HepG2 (cell line): ENCODE data around the gene ABCB6. TPM values are rescaled to one million over a fixed set of nuclear protein-coding genes. Genes with fewer than 3 reads are reported as not detected.

Experiments used
- ATAC-seq: fragments of 200-7000 bp; cut with Tn5 transposase; 3 replicates; pipeline ENCODE4 v1.9.1; 2020; ENCODE audit warnings: mild to moderate bottlenecking, moderate library complexity
- BruUV-seq: library from RNA; stranded (reverse); fragments of 400-500 nt; replicated peaks from 2 replicates; lab custom pipeline; 2021; lab: Mats Ljungman, UMichigan
- CTCF ChIA-PET: fragments of 300-600 bp; formaldehyde crosslinking; extraction: SDS; loops from one replicate; lab custom pipeline; 2021; ENCODE audit warnings: low total read pairs, inconsistent platforms, low intra/inter-chr PET ratio; lab: Yijun Ruan, JAX
- POLR2A ChIA-PET: fragments of 350-600 bp; sonication (Branson Sonifier 250); formaldehyde crosslinking; loops from one replicate; lab custom pipeline; 2020; ENCODE audit warnings: antibody characterized with exemption, inconsistent platforms; lab: Yijun Ruan, JAX
- DNase-seq: peaks from one replicate; pipeline ENCODE4 v3.0.0-alpha.2; 2015; ENCODE audit warnings: low spot score
- FAIRE-seq: peaks from 3 replicates; lab custom pipeline; 2011; peaks lifted over from hg19 to GRCh38; lab: Jason Lieb, UNC
- H2AFZ ChIP-seq: one replicate; pipeline ENCODE4 v1.6.1; 2011; ENCODE audit warnings: low read length, inconsistent platforms
- H3K27ac ChIP-seq: fragments of 300-600 bp; 3 replicates; pipeline ENCODE4 v1.8.0; 2011; ENCODE audit warnings: mixed run types, mild to moderate bottlenecking, mixed read lengths, low read length, inconsistent platforms; ENCODE audit not compliant: insufficient read depth; ENCODE audit errors: extremely low read length
- H3K27me3 ChIP-seq, 2 experiments: fragments of 200-600 bp in 1 of 2; 2 replicates in 1 of 2; 3 replicates in 1 of 2; pipeline versions ENCODE4 v1.6.0 to v1.8.0; 2011; ENCODE audit warnings: low read length in 2 of 2, mild to moderate bottlenecking in 2 of 2, moderate library complexity in 2 of 2, inconsistent platforms in 1 of 2; ENCODE audit not compliant: insufficient read depth in 2 of 2, control insufficient read depth in 1 of 2
- H3K36me3 ChIP-seq, 2 experiments: fragments of 200-600 bp in 1 of 2; replicated peaks in 1 of 2; 2 replicates in 1 of 2; 3 replicates in 1 of 2; pipeline versions ENCODE4 v1.5.1 to v1.8.0; 2011; ENCODE audit warnings: low read length in 2 of 2, inconsistent platforms in 1 of 2; ENCODE audit not compliant: insufficient read depth in 2 of 2, control insufficient read depth in 1 of 2
- H3K4me1 ChIP-seq: 2 replicates; pipeline ENCODE4 v1.5.1; 2012; ENCODE audit warnings: low read length, inconsistent platforms; ENCODE audit not compliant: insufficient read depth
- H3K4me2 ChIP-seq: 2 replicates; pipeline ENCODE4 v1.6.0; 2011; ENCODE audit warnings: low read depth, low read length, inconsistent platforms
- H3K4me3 ChIP-seq, 3 experiments: fragments of 200-600 bp in 1 of 3; sonication (generic), shearing (Covaris generic) in 1 of 3; replicated peaks in 1 of 3; 2 replicates each; pipeline ENCODE4 v1.5.1; 2011 to 2016; ENCODE audit warnings: low read length in 3 of 3, inconsistent platforms in 2 of 3, low read depth in 2 of 3, mild to moderate bottlenecking in 2 of 3, control low read depth in 1 of 3, mixed read lengths in 1 of 3; ENCODE audit not compliant: insufficient read depth in 1 of 3
- H3K79me2 ChIP-seq: one replicate; pipeline ENCODE4 v1.6.1; 2011; ENCODE audit warnings: low read length, inconsistent platforms; ENCODE audit not compliant: insufficient read depth
- H3K9ac ChIP-seq: 2 replicates; pipeline ENCODE4 v1.6.0; 2011; ENCODE audit warnings: mild to moderate bottlenecking, low read depth, low read length, inconsistent platforms; ENCODE audit not compliant: insufficient read depth
- H3K9me3 ChIP-seq: 2 replicates; pipeline ENCODE4 v1.5.1; 2012; ENCODE audit warnings: mild to moderate bottlenecking, low read length
- H4K20me1 ChIP-seq: 2 replicates; pipeline ENCODE4 v1.6.0; 2011; ENCODE audit warnings: inconsistent platforms, mild to moderate bottlenecking, low read length, moderate library complexity; ENCODE audit not compliant: insufficient read depth
- AKAP8 ChIP-seq: sonication (generic); formaldehyde crosslinking; IDR thresholded peaks from 2 replicates; pipeline ENCODE4 v1.5.1; 2020; ENCODE audit warnings: mild to moderate bottlenecking, missing genetic modification reagents
- BRCA1 ChIP-seq: sonication (generic); formaldehyde crosslinking; IDR thresholded peaks from 2 replicates; pipeline ENCODE4 v1.4.0; 2020; ENCODE audit warnings: missing genetic modification reagents
- DZIP1 ChIP-seq: sonication (generic); formaldehyde crosslinking; IDR thresholded peaks from 2 replicates; pipeline ENCODE4 v1.5.0; 2020; ENCODE audit warnings: mild to moderate bottlenecking, missing genetic modification reagents
- EED ChIP-seq: sonication (generic); formaldehyde crosslinking; IDR thresholded peaks from 2 replicates; pipeline ENCODE4 v1.5.0; 2020; ENCODE audit warnings: mild to moderate bottlenecking, missing genetic modification reagents
- HMGXB4 ChIP-seq, 2 experiments: sonication (generic) in 1 of 2; formaldehyde crosslinking in 1 of 2; IDR thresholded peaks; 2 replicates each; pipeline versions ENCODE4 v1.4.0 to v1.6.1; 2018 to 2020; ENCODE audit warnings: missing genetic modification reagents in 2 of 2, borderline replicate concordance in 1 of 2, low read depth in 1 of 2, mild to moderate bottlenecking in 1 of 2, missing biosample characterization in 1 of 2
- NR2C2 ChIP-seq: sonication (generic); formaldehyde crosslinking; IDR thresholded peaks from 2 replicates; pipeline ENCODE4 v1.4.0; 2020; ENCODE audit warnings: missing genetic modification reagents, mild to moderate bottlenecking, moderate library complexity, borderline replicate concordance
- RBM39 ChIP-seq: fragments of 200-400 bp; formaldehyde crosslinking; IDR thresholded peaks from one replicate; pipeline ENCODE4 v1.6.1; 2018; ENCODE audit warnings: antibody characterized with exemption, mild to moderate bottlenecking, low read depth, low read length; ENCODE audit not compliant: poor library complexity, severe bottlenecking
- SMC3 ChIP-seq: IDR thresholded peaks from 2 replicates; pipeline ENCODE4 v1.6.1; 2011; ENCODE audit warnings: low read length, improper control_type of control experiment
- SP1 ChIP-seq, 2 experiments: fragments of 450-650 bp in 1 of 2; sonication (generic) in 1 of 2; formaldehyde crosslinking in 1 of 2; IDR thresholded peaks; 2 replicates each; pipeline versions ENCODE4 v1.4.0 to v1.6.1; 2016 to 2020; ENCODE audit warnings: missing genetic modification reagents in 1 of 2
- ZFX ChIP-seq: sonication (generic); formaldehyde crosslinking; IDR thresholded peaks from 2 replicates; pipeline ENCODE4 v1.4.0; 2020; ENCODE audit warnings: mild to moderate bottlenecking, low read depth, missing genetic modification reagents, moderate library complexity
- ZNF33B ChIP-seq: sonication (generic); formaldehyde crosslinking; IDR thresholded peaks from 2 replicates; pipeline ENCODE4 v1.5.1; 2020; ENCODE audit warnings: mild to moderate bottlenecking, missing genetic modification reagents
- ZNF431 ChIP-seq: sonication (generic); formaldehyde crosslinking; IDR thresholded peaks from 2 replicates; pipeline ENCODE4 v1.9.0; 2022; ENCODE audit warnings: missing genetic modification reagents, low read depth, mild to moderate bottlenecking, borderline replicate concordance
- ZNF558 ChIP-seq: sonication (generic); formaldehyde crosslinking; IDR thresholded peaks from 2 replicates; pipeline ENCODE4 v1.9.0; 2022; ENCODE audit warnings: mild to moderate bottlenecking, missing genetic modification reagents, borderline replicate concordance
- WGBS: methylation state at CpG from one replicate; pipeline ENCODE4 v1.1.6; 2017; ENCODE audit warnings: low lambda C conversion rate; 5-methylcytosine and 5-hydroxymethylcytosine counted together
- in situ Hi-C: cut with HindIII; loops from 2 replicates; pipeline ENCODE4 v1.10.0; 2017; ENCODE audit warnings: low pct_unique_long_range_greater_than_20kb; ENCODE audit not compliant: extremely low pct_ligation_motif_present
- intact Hi-C: fragments of 100-400 bp; cut with micrococcal nuclease; formaldehyde crosslinking; loops from one replicate; pipeline ENCODE4 v1.10.0; 2022; ENCODE audit not compliant: unreplicated experiment
- polyA plus RNA-seq, 8 experiments: library from polyadenylated mRNA; depleted of rRNA in 3 of 8; stranded (reverse) in 7 of 8; unstranded in 1 of 8; fragments of >200 nt; fragmentation: Illumina TruSeq in 4 of 8; extraction: Trizol in 4 of 8; gene quantifications; 2 replicates each; pipeline versions ENCODE4 v1.2.1 to v1.2.3, GENCODE V29; 2011 to 2016; ENCODE audit warnings: low read depth in 4 of 8, missing spikeins in 1 of 8, mixed read lengths in 1 of 8; ENCODE audit not compliant: insufficient read depth in 1 of 8
- total RNA-seq, 5 experiments: library from RNA; depleted of rRNA; stranded (reverse); fragments of >200 nt; fragmentation: Illumina TruSeq; extraction: Trizol; gene quantifications; 2 replicates each; pipeline ENCODE4 v1.2.3, GENCODE V29; 2016; ENCODE audit warnings: low read depth in 1 of 5

The ABCB6 gene
- total and polyA plus RNA-seq, 2 of the 13 experiments (the other 11 are each of a cell fraction or from before 2014, with no cell fraction given), result 91.1 to 137 TPM

GRCh38 chr2:219178377-219179175 is 40.2 kb downstream of the ABCB6 start:
- Histone ChIP-seq H3K27me3 (no peaks in the 10 kb centered on the region; a peak in 1 of 5 replicates), H4K20me1 (no peaks in the 10 kb centered on the region), H3K4me2 (peak overlapping the region; percentile 100), H3K9ac (peak overlapping the region; percentile 82), H3K27ac (peak overlapping the region; percentile 90), H3K4me3 (peak overlapping the region; percentile 72 to 87 (median 79)), H3K79me2 (peaks cover 26% of the 10 kb centered on the region), H3K9me3 (no peaks in the 10 kb centered on the region), H3K36me3 (peaks cover 31 to 57% of the 10 kb centered on the region in 2 experiments), H2AFZ (no peak overlapping the region), H3K4me1 (peaks cover 37% of the 10 kb centered on the region)
- BruUV-seq, result no TSS peak
- WGBS, result 8% methylated on average over 32 of the region's 45 CpGs
- ATAC-seq (peak; percentile 1), DNase-seq (no peak), FAIRE-seq (no peak)
- POLR2A ChIA-PET, result interaction anchor here (1.3 to 10.4 kb wide), 3 partner anchors 21 to 30 kb away, joined by 3 to 227 read pairs (median 6); partner anchors contain the start of gene ZFAND2B
- in situ Hi-C loops (no loop called here), intact Hi-C loops (no loop called here)
- CTCF ChIA-PET, result interaction anchor here (1.7 kb wide), 1 partner anchor 18 kb away, joined by 4 read pairs; the partner anchor contains the start of gene NHEJ1
- TF ChIP-seq HMGXB4 (CRISPR knock-in tag; IDR thresholded peaks at IDR 0.05; ENCODE audit: borderline replicate concordance in 1 of 2, low read depth in 1 of 2) (peak in 1 of 2 experiments; percentile 15; a peak in 1 of 4 replicates), ZNF431 (CRISPR knock-in tag) (0 out of 2 replicates have a peak, but pooled peaks have one; percentile 34), ZNF33B (CRISPR knock-in tag) (no peak), DZIP1 (CRISPR knock-in tag) (peak; percentile 8; the same call in 1 of the 2 replicates), BRCA1 (CRISPR knock-in tag) (peak; percentile 5; the same call in 1 of the 2 replicates), NR2C2 (0 out of 2 replicates have a peak, but pooled peaks have one; percentile 1), ZNF558 (CRISPR knock-in tag) (0 out of 2 replicates have a peak, but pooled peaks have one; percentile 19), SMC3 (no peak), ZFX (peak; percentile 49), RBM39 (peak; percentile 7), EED (CRISPR knock-in tag) (peak; percentile 39; the same call in 1 of the 2 replicates), AKAP8 (peak; percentile 13; the same call in 1 of the 2 replicates), SP1 (IDR thresholded peaks at IDR 0.05) (no peak), SP1 (CRISPR knock-in tag; IDR thresholded peaks at IDR 0.05) (0 out of 2 replicates have a peak, but pooled peaks have one; percentile 7)
